WTC11 (cell line): Measurements from ENCODE around the gene XBP1.

Experiments
- CDX4 ChIP-seq: fragments of 250-450 bp; sonication (Bioruptor Pico); IDR thresholded peaks from 2 replicates; pipeline ENCODE4 v1.9.0; 2021; ENCODE audit warnings: moderate library complexity, mild to moderate bottlenecking, inconsistent platforms, borderline replicate concordance
- EMX1 ChIP-seq: fragments of 250-450 bp; sonication (Bioruptor Pico); IDR thresholded peaks from 2 replicates; pipeline ENCODE4 v1.8.0; 2021; ENCODE audit warnings: mild to moderate bottlenecking
- IRF2 ChIP-seq: sonication (generic); formaldehyde crosslinking; IDR thresholded peaks from 2 replicates; pipeline ENCODE4 v1.8.0; 2022; ENCODE audit warnings: low read depth, missing genetic modification reagents, borderline replicate concordance
- JUN ChIP-seq: sonication (generic); formaldehyde crosslinking; IDR thresholded peaks from 2 replicates; pipeline ENCODE4 v1.8.0; 2023; ENCODE audit warnings: mild to moderate bottlenecking, missing genetic modification reagents

- TF ChIP-seq JUN (no peak), CDX4 (CRISPR knock-in tag) (no peak), IRF2 (no peak), EMX1 (CRISPR knock-in tag) (no peak)
Observed at GRCh38 chr22:28822930-28823551, 22.7 kb upstream of the XBP1 start.
